HepG2 (cell line): ENCODE data around the gene DEPDC5. TPM values are rescaled to one million over a fixed set of nuclear protein-coding genes. Genes with fewer than 3 reads are reported as not detected.
"Not testable (repeated sequence)": the region's sequence is repeated elsewhere in the genome, so short reads cannot be mapped to it uniquely, and the experiment has no call there.

ENCODE experiments used
- AKAP8 ChIP-seq: sonication (generic); formaldehyde crosslinking; IDR thresholded peaks from 2 replicates; pipeline ENCODE4 v1.5.1; 2020; ENCODE audit warnings: mild to moderate bottlenecking, missing genetic modification reagents
- HOXA5 ChIP-seq: sonication (generic); formaldehyde crosslinking; IDR thresholded peaks from 2 replicates; pipeline ENCODE4 v1.4.0; 2020; ENCODE audit warnings: missing genetic modification reagents
- KAT8 ChIP-seq: IDR thresholded peaks from 2 replicates; pipeline ENCODE4 v1.6.1; 2016; ENCODE audit warnings: missing genetic modification reagents, missing compliant biosample characterization
- KLF16 ChIP-seq, 2 experiments: sonication (generic) in 1 of 2; formaldehyde crosslinking in 1 of 2; IDR thresholded peaks; 2 replicates each; pipeline versions ENCODE4 v1.6.1 to v1.8.0; 2016 to 2023; ENCODE audit warnings: missing genetic modification reagents in 2 of 2, missing compliant biosample characterization in 1 of 2
- MEF2D ChIP-seq: sonication (generic); formaldehyde crosslinking; IDR thresholded peaks from 2 replicates; pipeline ENCODE4 v1.5.1; 2020; ENCODE audit warnings: mild to moderate bottlenecking, missing genetic modification reagents
- MLX ChIP-seq: IDR thresholded peaks from 2 replicates; pipeline ENCODE4 v1.6.1; 2016
- NCOA1 ChIP-seq: sonication (generic); formaldehyde crosslinking; IDR thresholded peaks from 2 replicates; pipeline ENCODE4 v1.9.0; 2021; ENCODE audit warnings: missing genetic modification reagents
- NCOA2 ChIP-seq: sonication (generic); formaldehyde crosslinking; IDR thresholded peaks from 2 replicates; pipeline ENCODE4 v1.8.0; 2022; ENCODE audit warnings: inconsistent platforms
- NCOR1 ChIP-seq: fragments of 200-600 bp; sonication (generic); IDR thresholded peaks from 2 replicates; pipeline ENCODE4 v1.7.0; 2017; ENCODE audit warnings: antibody characterized with exemption, low read length, borderline replicate concordance
- NR2F6 ChIP-seq, 2 experiments: IDR thresholded peaks; 2 replicates each; pipeline ENCODE4 v1.6.1; 2016; ENCODE audit warnings: antibody characterized with exemption in 1 of 2, mild to moderate bottlenecking in 1 of 2
- ONECUT2 ChIP-seq: sonication (generic); formaldehyde crosslinking; IDR thresholded peaks from 2 replicates; pipeline ENCODE4 v1.4.0; 2020; ENCODE audit warnings: missing genetic modification reagents
- RFXAP ChIP-seq: sonication (generic); formaldehyde crosslinking; IDR thresholded peaks from 2 replicates; pipeline ENCODE4 v1.4.0; 2020; ENCODE audit warnings: missing genetic modification reagents, borderline replicate concordance
- SOX6 ChIP-seq, 2 experiments: fragments of 450-650 bp in 1 of 2; sonication (generic) in 1 of 2; formaldehyde crosslinking in 1 of 2; IDR thresholded peaks; 2 replicates each; pipeline versions ENCODE4 v1.4.0 to v1.6.1; 2017 to 2020; ENCODE audit warnings: antibody characterized with exemption in 1 of 2, mild to moderate bottlenecking in 1 of 2, missing genetic modification reagents in 1 of 2
- TBX2 ChIP-seq: sonication (generic); formaldehyde crosslinking; IDR thresholded peaks from 2 replicates; pipeline ENCODE4 v1.5.0; 2020; ENCODE audit warnings: missing genetic modification reagents, mild to moderate bottlenecking, borderline replicate concordance
- ZBTB7B ChIP-seq: sonication (generic); formaldehyde crosslinking; IDR thresholded peaks from 2 replicates; pipeline ENCODE4 v1.4.0; 2020; ENCODE audit warnings: missing genetic modification reagents
- ZNF331 ChIP-seq: sonication (generic); formaldehyde crosslinking; IDR thresholded peaks from 2 replicates; pipeline ENCODE4 v1.4.0; 2020; ENCODE audit warnings: missing genetic modification reagents
- ZNF362 ChIP-seq: sonication (generic); formaldehyde crosslinking; IDR thresholded peaks from 2 replicates; pipeline ENCODE4 v1.4.0; 2020; ENCODE audit warnings: missing genetic modification reagents, mild to moderate bottlenecking, borderline replicate concordance
- ZNF414 ChIP-seq: sonication (generic); formaldehyde crosslinking; IDR thresholded peaks from 2 replicates; pipeline ENCODE4 v1.5.0; 2020; ENCODE audit warnings: missing genetic modification reagents
- ZNF460 ChIP-seq: sonication (generic); formaldehyde crosslinking; IDR thresholded peaks from 2 replicates; pipeline ENCODE4 v1.5.1; 2020; ENCODE audit warnings: missing genetic modification reagents, mild to moderate bottlenecking, borderline replicate concordance
- polyA plus RNA-seq, 8 experiments: library from polyadenylated mRNA; depleted of rRNA in 3 of 8; stranded (reverse) in 7 of 8; unstranded in 1 of 8; fragments of >200 nt; fragmentation: Illumina TruSeq in 4 of 8; extraction: Trizol in 4 of 8; gene quantifications; 2 replicates each; pipeline versions ENCODE4 v1.2.1 to v1.2.3, GENCODE V29; 2011 to 2016; ENCODE audit warnings: low read depth in 4 of 8, missing spikeins in 1 of 8, mixed read lengths in 1 of 8; ENCODE audit not compliant: insufficient read depth in 1 of 8
- total RNA-seq, 5 experiments: library from RNA; depleted of rRNA; stranded (reverse); fragments of >200 nt; fragmentation: Illumina TruSeq; extraction: Trizol; gene quantifications; 2 replicates each; pipeline ENCODE4 v1.2.3, GENCODE V29; 2016; ENCODE audit warnings: low read depth in 1 of 5
- TF ChIP-seq, protein P1 (sequence below): sonication (generic); formaldehyde crosslinking; conservative IDR thresholded peaks from 2 replicates; pipeline ENCODE4 v1.4.0; 2020; ENCODE audit warnings: mild to moderate bottlenecking, missing genetic modification reagents, moderate library complexity
- TF ChIP-seq, protein P2 (sequence below): sonication (generic); formaldehyde crosslinking; IDR thresholded peaks from 2 replicates; pipeline ENCODE4 v1.4.0; 2020; ENCODE audit warnings: missing genetic modification reagents, mild to moderate bottlenecking, borderline replicate concordance

Gene DEPDC5
- total and polyA plus RNA-seq, 2 of the 13 experiments (the other 11 are each of a cell fraction or from before 2014, with no cell fraction given) = 9.8 to 12.4 TPM

DNA sequence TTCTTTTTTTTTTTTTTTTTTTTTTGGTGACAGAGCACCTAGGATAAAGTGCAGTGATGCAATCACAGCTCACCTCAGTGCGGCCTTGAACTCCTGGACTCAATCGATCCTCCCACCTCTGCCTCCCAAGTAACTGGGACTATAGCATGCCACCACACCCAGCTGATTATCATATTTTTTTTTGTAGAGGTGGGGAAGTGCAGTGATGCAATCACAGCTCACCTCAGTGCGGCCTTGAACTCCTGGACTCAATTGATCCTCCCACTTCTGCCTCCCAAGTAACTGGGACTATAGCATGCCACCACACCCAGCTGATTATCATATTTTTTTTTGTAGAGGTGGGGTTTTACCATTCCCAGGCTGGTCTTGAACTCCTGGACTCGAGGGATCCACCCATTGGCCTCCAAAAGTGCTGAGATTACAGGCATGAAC lies 61.6 kb downstream of the DEPDC5 start (continued):
- TF ChIP-seq, protein P1, sequence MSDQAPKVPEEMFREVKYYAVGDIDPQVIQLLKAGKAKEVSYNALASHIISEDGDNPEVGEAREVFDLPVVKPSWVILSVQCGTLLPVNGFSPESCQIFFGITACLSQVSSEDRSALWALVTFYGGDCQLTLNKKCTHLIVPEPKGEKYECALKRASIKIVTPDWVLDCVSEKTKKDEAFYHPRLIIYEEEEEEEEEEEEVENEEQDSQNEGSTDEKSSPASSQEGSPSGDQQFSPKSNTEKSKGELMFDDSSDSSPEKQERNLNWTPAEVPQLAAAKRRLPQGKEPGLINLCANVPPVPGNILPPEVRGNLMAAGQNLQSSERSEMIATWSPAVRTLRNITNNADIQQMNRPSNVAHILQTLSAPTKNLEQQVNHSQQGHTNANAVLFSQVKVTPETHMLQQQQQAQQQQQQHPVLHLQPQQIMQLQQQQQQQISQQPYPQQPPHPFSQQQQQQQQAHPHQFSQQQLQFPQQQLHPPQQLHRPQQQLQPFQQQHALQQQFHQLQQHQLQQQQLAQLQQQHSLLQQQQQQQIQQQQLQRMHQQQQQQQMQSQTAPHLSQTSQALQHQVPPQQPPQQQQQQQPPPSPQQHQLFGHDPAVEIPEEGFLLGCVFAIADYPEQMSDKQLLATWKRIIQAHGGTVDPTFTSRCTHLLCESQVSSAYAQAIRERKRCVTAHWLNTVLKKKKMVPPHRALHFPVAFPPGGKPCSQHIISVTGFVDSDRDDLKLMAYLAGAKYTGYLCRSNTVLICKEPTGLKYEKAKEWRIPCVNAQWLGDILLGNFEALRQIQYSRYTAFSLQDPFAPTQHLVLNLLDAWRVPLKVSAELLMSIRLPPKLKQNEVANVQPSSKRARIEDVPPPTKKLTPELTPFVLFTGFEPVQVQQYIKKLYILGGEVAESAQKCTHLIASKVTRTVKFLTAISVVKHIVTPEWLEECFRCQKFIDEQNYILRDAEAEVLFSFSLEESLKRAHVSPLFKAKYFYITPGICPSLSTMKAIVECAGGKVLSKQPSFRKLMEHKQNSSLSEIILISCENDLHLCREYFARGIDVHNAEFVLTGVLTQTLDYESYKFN (CRISPR knock-in tag) = peak; percentile 97
- TF ChIP-seq RFXAP (CRISPR knock-in tag) (peak; percentile 59; the same call in 1 of the 2 replicates), ONECUT2 (peak; percentile 97), SOX6 (CRISPR knock-in tag; IDR thresholded peaks at IDR 0.05) (peak; percentile 97), NCOA1 (CRISPR knock-in tag) (peak; percentile 94; the same call in 1 of the 2 replicates), NCOA2 (CRISPR knock-in tag) (peak; percentile 92), TBX2 (CRISPR knock-in tag) (peak; percentile 94), NR2F6 (IDR thresholded peaks at IDR 0.05) (peak; percentile 81), NR2F6 (CRISPR knock-in tag; IDR thresholded peaks at IDR 0.05) (peak; percentile 79; the same call in 1 of the 2 replicates), MLX (CRISPR knock-in tag) (0 out of 2 replicates have a peak, but pooled peaks have one; percentile 47), KLF16 (CRISPR knock-in tag; IDR thresholded peaks at IDR 0.05) (peak in 1 of 2 experiments; percentile 59; a peak in 1 of 4 replicates), ZNF414 (CRISPR knock-in tag) (peak; percentile 81; the same call in 1 of the 2 replicates), NCOR1 (peak; percentile 98), ZNF460 (CRISPR knock-in tag) (peak; percentile 89), ZBTB7B (0 out of 2 replicates have a peak, but pooled peaks have one; percentile 18), KAT8 (peak; percentile 44; the same call in 1 of the 2 replicates), ZNF331 (CRISPR knock-in tag) (peak; percentile 64; the same call in 1 of the 2 replicates), ZNF362 (CRISPR knock-in tag) (peak; percentile 100), MEF2D (CRISPR knock-in tag) (peak; percentile 89), AKAP8 (CRISPR knock-in tag) (peak; percentile 42; the same call in 1 of the 2 replicates), HOXA5 (CRISPR knock-in tag) (0 out of 2 replicates have a peak, but pooled peaks have one; percentile 49)
- not testable (repeated sequence) for TF ChIP-seq SOX6 (IDR thresholded peaks at IDR 0.05)
- TF ChIP-seq, protein P2, sequence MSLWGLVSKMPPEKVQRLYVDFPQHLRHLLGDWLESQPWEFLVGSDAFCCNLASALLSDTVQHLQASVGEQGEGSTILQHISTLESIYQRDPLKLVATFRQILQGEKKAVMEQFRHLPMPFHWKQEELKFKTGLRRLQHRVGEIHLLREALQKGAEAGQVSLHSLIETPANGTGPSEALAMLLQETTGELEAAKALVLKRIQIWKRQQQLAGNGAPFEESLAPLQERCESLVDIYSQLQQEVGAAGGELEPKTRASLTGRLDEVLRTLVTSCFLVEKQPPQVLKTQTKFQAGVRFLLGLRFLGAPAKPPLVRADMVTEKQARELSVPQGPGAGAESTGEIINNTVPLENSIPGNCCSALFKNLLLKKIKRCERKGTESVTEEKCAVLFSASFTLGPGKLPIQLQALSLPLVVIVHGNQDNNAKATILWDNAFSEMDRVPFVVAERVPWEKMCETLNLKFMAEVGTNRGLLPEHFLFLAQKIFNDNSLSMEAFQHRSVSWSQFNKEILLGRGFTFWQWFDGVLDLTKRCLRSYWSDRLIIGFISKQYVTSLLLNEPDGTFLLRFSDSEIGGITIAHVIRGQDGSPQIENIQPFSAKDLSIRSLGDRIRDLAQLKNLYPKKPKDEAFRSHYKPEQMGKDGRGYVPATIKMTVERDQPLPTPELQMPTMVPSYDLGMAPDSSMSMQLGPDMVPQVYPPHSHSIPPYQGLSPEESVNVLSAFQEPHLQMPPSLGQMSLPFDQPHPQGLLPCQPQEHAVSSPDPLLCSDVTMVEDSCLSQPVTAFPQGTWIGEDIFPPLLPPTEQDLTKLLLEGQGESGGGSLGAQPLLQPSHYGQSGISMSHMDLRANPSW (CRISPR knock-in tag) = peak; percentile 66
